Ectodermal cell (in vitro differentiated cells): Measurements from ENCODE around the gene RECQL5.

ENCODE experiments used
- H3K27ac ChIP-seq: 2 replicates; pipeline ENCODE4 v1.7.0; 2013; ENCODE audit warnings: mild to moderate bottlenecking, low read depth, low read length; ENCODE audit not compliant: insufficient read depth, poor library complexity, severe bottlenecking
- H3K27me3 ChIP-seq: 2 replicates; pipeline ENCODE4 v1.7.0; 2013; ENCODE audit warnings: mild to moderate bottlenecking, low read length; ENCODE audit not compliant: insufficient read depth, control insufficient read depth, poor library complexity, severe bottlenecking
- H3K36me3 ChIP-seq: one replicate; pipeline ENCODE4 v1.7.0; 2013; ENCODE audit warnings: low read length; ENCODE audit not compliant: control insufficient read depth, insufficient read depth
- H3K4me1 ChIP-seq: one replicate; pipeline ENCODE4 v1.7.0; 2013; ENCODE audit warnings: low read length; ENCODE audit not compliant: control insufficient read depth, insufficient read depth
- H3K4me3 ChIP-seq: 2 replicates; pipeline ENCODE4 v1.7.0; 2013; ENCODE audit warnings: low read depth, low read length, control low read depth; ENCODE audit not compliant: insufficient read depth
- H3K9me3 ChIP-seq: 2 replicates; pipeline ENCODE4 v1.7.0; 2013; ENCODE audit warnings: mild to moderate bottlenecking, low read length, moderate library complexity; ENCODE audit not compliant: control insufficient read depth
- WGBS, 2 experiments: methylation state at CpG; one replicate each; pipeline ENCODE4 v1.1.7; 2013; ENCODE audit warnings: missing lambda C conversion rate in 2 of 2; 5-methylcytosine and 5-hydroxymethylcytosine counted together

The RECQL5 gene

GRCh38 chr17:75670868-75671267 is 3.9 kb upstream of the RECQL5 start:
- Histone ChIP-seq H3K36me3 (peaks cover 19% of the 10 kb centered on the region), H3K4me3 (no peak overlapping the region)
- 93 to 98% methylated on average over 5 of the region's 5 CpGs for WGBS, 2 experiments

DNA sequence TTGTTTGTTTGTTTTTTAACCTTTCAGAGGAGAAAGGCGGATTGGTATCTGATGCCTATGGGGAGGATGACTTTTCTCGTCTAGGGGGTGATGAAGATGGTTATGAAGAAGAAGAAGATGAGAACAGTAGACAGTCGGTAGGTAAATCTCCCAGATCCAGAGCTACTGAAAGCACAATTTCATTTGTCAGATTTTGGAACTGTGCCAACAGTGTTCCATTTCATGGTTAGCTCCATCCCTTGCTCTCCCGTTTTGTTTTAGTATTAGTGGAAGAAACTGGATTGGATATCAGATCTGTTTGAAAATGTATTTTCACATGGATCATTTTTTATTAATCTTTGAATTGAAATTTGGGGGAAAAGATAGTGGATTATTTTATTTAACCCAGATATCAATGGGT is 1.5 kb upstream of the RECQL5 start:
- Histone ChIP-seq H3K4me3 (no peak overlapping the region), H3K27ac (no peak overlapping the region), H3K36me3 (peaks cover 19% of the 10 kb centered on the region), H3K9me3 (no peaks in the 10 kb centered on the region), H3K4me1 (no peaks in the 10 kb centered on the region), H3K27me3 (no peaks in the 10 kb centered on the region)
- WGBS, 2 experiments, result 91 to 93% methylated on average over 4 of the region's 4 CpGs

More at GRCh38 chr17:75670868-75671267, 3.9 kb upstream of the RECQL5 start:
- Histone ChIP-seq H3K27ac (no peak overlapping the region), H3K9me3 (no peaks in the 10 kb centered on the region), H3K4me1 (no peaks in the 10 kb centered on the region), H3K27me3 (no peaks in the 10 kb centered on the region)

DNA sequence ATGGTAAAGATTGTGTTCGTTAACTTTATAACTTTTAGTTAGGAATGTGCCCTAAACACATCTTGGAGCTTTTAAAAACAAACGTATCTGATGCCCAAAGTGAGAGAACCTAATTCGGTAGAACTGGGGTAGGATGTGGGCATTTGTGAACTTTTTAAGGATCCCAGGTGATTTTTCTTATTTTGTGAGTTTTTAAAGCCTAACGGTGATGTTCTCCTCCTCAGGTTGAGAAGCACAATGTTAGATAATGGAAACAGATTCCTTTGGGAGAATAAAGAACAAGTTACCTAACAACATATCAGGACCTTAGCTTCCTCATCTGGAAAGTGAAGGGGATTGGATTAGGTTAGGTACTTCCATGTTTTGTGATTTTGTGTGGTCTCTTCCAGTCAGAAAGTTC is 871 bp upstream of the RECQL5 start:
- Histone ChIP-seq H3K4me1 (no peaks in the 10 kb centered on the region), H3K36me3 (peaks cover 20% of the 10 kb centered on the region), H3K27ac (no peak overlapping the region), H3K4me3 (peak overlapping the region; percentile 85), H3K9me3 (no peaks in the 10 kb centered on the region), H3K27me3 (no peaks in the 10 kb centered on the region)
- WGBS, 2 experiments, result 9 to 11% methylated on average over 4 of the region's 4 CpGs

DNA sequence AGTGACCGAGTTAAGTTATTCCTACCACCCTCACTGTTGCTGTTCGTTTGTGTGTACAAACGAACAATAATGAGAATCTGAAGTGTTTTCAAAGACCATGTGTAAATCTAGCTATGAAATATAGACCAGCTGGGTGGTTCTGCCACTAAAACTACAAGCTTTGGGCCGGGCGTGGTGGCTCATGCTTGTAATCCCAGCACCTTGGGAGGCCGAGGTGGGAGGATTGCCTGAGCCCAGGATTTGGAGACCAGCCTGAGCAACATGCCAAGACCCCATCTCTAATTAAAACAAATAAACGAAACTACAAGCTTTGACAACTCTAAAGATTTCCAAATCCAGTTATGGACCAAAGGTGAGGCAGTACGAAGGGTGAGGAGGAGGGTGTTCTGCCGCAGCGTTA is 973 bp downstream of the RECQL5 start:
- Histone ChIP-seq H3K36me3 (peaks cover 12% of the 10 kb centered on the region), H3K4me1 (no peaks in the 10 kb centered on the region), H3K27ac (no peak overlapping the region), H3K4me3 (peak overlapping the region; percentile 85), H3K27me3 (no peaks in the 10 kb centered on the region), H3K9me3 (no peaks in the 10 kb centered on the region)
- WGBS, 2 experiments, result 92 to 93% methylated on average over 10 of the region's 10 CpGs

DNA sequence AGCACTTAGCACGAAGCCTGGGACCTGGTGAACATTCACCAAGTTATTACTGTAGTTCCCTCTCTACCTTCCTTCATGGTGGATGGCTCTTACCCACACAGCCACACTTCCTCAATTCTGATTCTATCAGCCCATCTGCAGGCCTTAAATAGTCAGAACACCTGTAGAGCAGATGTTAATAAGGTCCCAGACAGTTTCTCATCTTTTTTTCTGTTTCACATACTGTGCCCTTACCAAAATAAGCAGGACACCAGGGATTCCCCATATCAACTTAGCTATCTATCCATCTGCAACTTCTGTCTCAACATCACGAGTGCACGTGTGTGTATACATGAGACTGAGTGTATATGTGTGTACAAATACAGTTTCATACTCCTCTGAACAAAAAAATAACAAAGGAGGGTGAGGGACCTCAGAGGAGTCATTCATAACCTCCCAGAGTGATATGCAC is 2.8 kb downstream of the RECQL5 start:
- H3K9me3 ChIP-seq, result no peaks in the 10 kb centered on the region
- 92 to 95% methylated on average over 1 of the region's 3 CpGs for WGBS, 2 experiments
- no peaks in the 10 kb centered on the region for H3K4me1 ChIP-seq
- no peak overlapping the region for H3K4me3 ChIP-seq
- no peaks in the 10 kb centered on the region for H3K27me3 ChIP-seq
- no peak overlapping the region for H3K27ac ChIP-seq
- H3K36me3 ChIP-seq, result peaks cover 17% of the 10 kb centered on the region

DNA sequence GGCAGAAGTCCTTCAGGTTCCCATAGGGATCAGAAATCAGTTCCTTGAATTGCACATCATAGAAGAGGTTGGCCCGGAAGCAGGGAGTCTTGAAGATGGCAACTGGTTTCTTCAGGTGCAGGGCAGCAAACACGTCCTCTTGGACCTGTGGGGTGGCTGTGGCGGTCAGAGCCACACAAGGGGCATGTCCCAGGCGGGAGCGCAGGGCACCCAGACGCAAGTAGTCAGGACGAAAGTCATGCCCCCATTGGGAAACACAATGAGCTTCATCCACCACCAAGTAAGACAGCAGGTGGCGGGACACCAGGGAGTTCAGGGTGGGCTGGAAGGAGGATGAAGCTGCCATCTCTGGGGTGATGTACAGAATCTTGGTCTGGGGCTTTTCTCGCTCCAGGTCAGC is 4.4 kb downstream of the RECQL5 start:
- peaks cover 17% of the 10 kb centered on the region for H3K36me3 ChIP-seq
- H3K27ac ChIP-seq, result no peak overlapping the region
- WGBS, 2 experiments, result 96 to 97% methylated on average over 9 of the region's 9 CpGs
- H3K27me3 ChIP-seq, result no peaks in the 10 kb centered on the region
- no peaks in the 10 kb centered on the region for H3K9me3 ChIP-seq
- no peak overlapping the region for H3K4me3 ChIP-seq
- no peaks in the 10 kb centered on the region for H3K4me1 ChIP-seq

- H3K27me3 ChIP-seq, result no peaks in the 10 kb centered on the region
- H3K9me3 ChIP-seq, result no peaks in the 10 kb centered on the region
- 91 to 95% methylated on average over 4 of the region's 4 CpGs for WGBS, 2 experiments
- H3K4me1 ChIP-seq, result no peaks in the 10 kb centered on the region
- no peak overlapping the region for H3K4me3 ChIP-seq
- H3K36me3 ChIP-seq, result peaks cover 23% of the 10 kb centered on the region
- H3K27ac ChIP-seq, result no peak overlapping the region
Measured at GRCh38 chr17:75661531-75661930, 5.4 kb downstream of the RECQL5 start.

DNA sequence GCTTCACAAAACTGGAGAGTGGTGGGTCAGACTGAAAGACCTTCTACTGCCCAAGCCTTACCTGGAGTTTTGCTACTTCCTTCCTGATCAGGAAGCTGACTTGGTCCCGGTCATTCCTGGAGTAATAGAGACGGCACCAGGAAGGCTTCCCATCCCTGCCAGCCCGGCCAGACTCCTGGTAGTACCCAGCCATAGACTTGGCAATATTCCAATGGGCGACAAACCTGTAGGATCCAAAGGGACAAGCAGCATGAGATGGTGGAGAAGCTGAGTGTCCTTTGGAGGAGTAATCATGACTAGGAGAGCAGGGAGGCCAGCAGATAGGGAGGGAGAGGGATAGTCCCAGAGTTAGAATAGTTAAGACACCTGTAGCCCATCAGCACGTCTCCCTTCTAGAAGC is 8.7 kb downstream of the RECQL5 start:
- 93 to 98% methylated on average over 5 of the region's 5 CpGs for WGBS, 2 experiments
- Histone ChIP-seq H3K27ac (no peak overlapping the region), H3K36me3 (peaks cover 27% of the 10 kb centered on the region), H3K27me3 (no peaks in the 10 kb centered on the region), H3K4me3 (no peak overlapping the region), H3K9me3 (no peaks in the 10 kb centered on the region), H3K4me1 (no peaks in the 10 kb centered on the region)

GRCh38 chr17:75654176-75654575 is 12.8 kb downstream of the RECQL5 start:
- no peaks in the 10 kb centered on the region for H3K27me3 ChIP-seq
- WGBS, 2 experiments, result 93% methylated on average over 2 of the region's 2 CpGs
- H3K27ac ChIP-seq, result no peak overlapping the region
- H3K36me3 ChIP-seq, result peaks cover 18% of the 10 kb centered on the region
- no peaks in the 10 kb centered on the region for H3K4me1 ChIP-seq
- H3K9me3 ChIP-seq, result no peaks in the 10 kb centered on the region
- no peak overlapping the region for H3K4me3 ChIP-seq

DNA sequence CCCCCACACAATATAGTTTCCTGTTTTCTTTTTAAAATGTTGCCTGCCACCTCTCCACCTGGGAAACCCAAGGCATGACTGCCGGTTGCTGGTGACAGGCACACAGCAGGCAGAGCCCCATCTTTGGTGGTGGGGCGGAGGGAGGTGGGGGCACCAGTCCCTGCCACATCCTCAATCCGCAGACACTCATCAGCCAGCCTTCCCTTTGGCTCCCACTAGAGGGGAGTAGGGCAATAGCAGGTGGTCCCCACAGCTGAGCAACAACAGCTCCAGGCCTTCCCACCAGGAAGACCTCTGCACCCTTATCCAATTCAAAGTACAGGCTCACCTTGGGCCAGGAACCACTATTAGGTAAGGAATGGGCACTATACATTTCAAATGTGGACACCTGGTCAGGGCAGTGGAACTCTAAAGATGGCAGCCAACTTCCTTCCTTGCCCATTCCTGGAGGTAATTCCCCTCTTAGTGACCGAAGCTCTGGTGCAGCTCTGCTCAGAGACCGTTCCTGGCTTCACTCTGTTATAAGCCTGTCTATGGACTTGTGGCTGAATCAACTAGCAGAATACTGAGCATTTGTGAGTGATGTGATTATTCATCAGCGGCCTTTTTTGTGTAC is 13.9 kb downstream of the RECQL5 start:
- Histone ChIP-seq H3K27ac (no peak overlapping the region), H3K4me3 (no peak overlapping the region), H3K36me3 (peaks cover 18% of the 10 kb centered on the region), H3K4me1 (no peaks in the 10 kb centered on the region), H3K27me3 (no peaks in the 10 kb centered on the region), H3K9me3 (no peaks in the 10 kb centered on the region)
- 57 to 63% methylated on average over 5 of the region's 6 CpGs for WGBS, 2 experiments

- H3K27me3 ChIP-seq, result no peaks in the 10 kb centered on the region
- peaks cover 15% of the 10 kb centered on the region for H3K36me3 ChIP-seq
- H3K4me3 ChIP-seq, result no peak overlapping the region
- no peak overlapping the region for H3K27ac ChIP-seq
- 96 to 97% methylated on average over 5 of the region's 5 CpGs for WGBS, 2 experiments
- H3K4me1 ChIP-seq, result no peaks in the 10 kb centered on the region
- H3K9me3 ChIP-seq, result no peaks in the 10 kb centered on the region
Measured at GRCh38 chr17:75652341-75652740, 14.6 kb downstream of the RECQL5 start.
